GM11168 (cell line): Measurements from ENCODE around the gene RAB2B.

Experiments used
- in situ Hi-C: fragments of 300-500 bp; cut with MboI; formaldehyde crosslinking; loops from one replicate; pipeline ENCODE4 v1.12.0; 2022; ENCODE audit warnings: low sequenced_read_pairs; ENCODE audit not compliant: unreplicated experiment

RAB2B gene

GRCh38 chr14:21476925-21477681, at the start of gene RAB2B, which contains the start of gene TOX4:
Gene RAB2B (minus strand): TSS chr14:21476959. CDS start chr14:21476872, 87 bp downstream.
Gene TOX4 (plus strand): TSS chr14:21477195. CDS start chr14:21477279, 84 bp downstream.
- in situ Hi-C loops: no loop called here

- in situ Hi-C loops: no loop called here
These were observed 49.4 kb upstream of the RAB2B start, which contains the start of gene SALL2 for GRCh38 chr14:21525962-21526671. Gene SALL2 (minus strand): TSS chr14:21526346. CDS start chr14:21526127, 219 bp downstream.

- in situ Hi-C loops: no loop called here
These were observed 48.8 kb upstream of the RAB2B start for GRCh38 chr14:21525571-21525961.

GRCh38 chr14:21524575-21525490, 48.1 kb upstream of the RAB2B start:
- in situ Hi-C loops: no loop called here

- in situ Hi-C loops: no loop called here
These were observed 46.4 kb upstream of the RAB2B start for GRCh38 chr14:21523203-21523602.

- in situ Hi-C loops: no loop called here
These were observed 44.7 kb upstream of the RAB2B start for GRCh38 chr14:21521501-21521900.

GRCh38 chr14:21520767-21521166, 44.0 kb upstream of the RAB2B start:
- in situ Hi-C loops: no loop called here

- in situ Hi-C loops: no loop called here
These were observed 42.0 kb upstream of the RAB2B start for GRCh38 chr14:21518725-21519124.

GRCh38 chr14:21514341-21514740, 37.6 kb upstream of the RAB2B start:
- in situ Hi-C loops: no loop called here

GRCh38 chr14:21510735-21511657, 34.2 kb upstream of the RAB2B start, which contains the start of gene METTL3:
Gene METTL3 (minus strand): TSS chr14:21511340. CDS start chr14:21511223, 117 bp downstream.
- in situ Hi-C loops: no loop called here

- in situ Hi-C loops: no loop called here
These were observed 32.8 kb upstream of the RAB2B start for GRCh38 chr14:21509432-21510143.

GRCh38 chr14:21506557-21506956, 29.8 kb upstream of the RAB2B start:
- in situ Hi-C loops: no loop called here

GRCh38 chr14:21505012-21505553, 28.3 kb upstream of the RAB2B start:
- in situ Hi-C loops: no loop called here

- in situ Hi-C loops: loop anchor here (5.0 kb wide), 1 partner anchor 54 kb away; no protein-coding TSS in a partner anchor
These were observed 26.6 kb upstream of the RAB2B start for GRCh38 chr14:21503376-21503775.

- in situ Hi-C loops: loop anchor here (5.0 kb wide), 1 partner anchor 56 kb away; no protein-coding TSS in a partner anchor
These were observed 24.8 kb upstream of the RAB2B start for GRCh38 chr14:21501568-21501967.

- in situ Hi-C loops: no loop called here
These were observed 22.1 kb upstream of the RAB2B start for GRCh38 chr14:21498540-21499526.

- in situ Hi-C loops: no loop called here
These were observed 19.7 kb upstream of the RAB2B start for GRCh38 chr14:21496453-21496852.
